Dedifferentiated amniotic fluid mesenchymal stem cell (primary cell): Measurements from ENCODE around the gene CERS5.

Experiments
- DNase-seq: peaks from one replicate; pipeline ENCODE4 v3.0.0-alpha.2; 2016; ENCODE audit errors: extremely low spot score

The CERS5 gene, protein sequence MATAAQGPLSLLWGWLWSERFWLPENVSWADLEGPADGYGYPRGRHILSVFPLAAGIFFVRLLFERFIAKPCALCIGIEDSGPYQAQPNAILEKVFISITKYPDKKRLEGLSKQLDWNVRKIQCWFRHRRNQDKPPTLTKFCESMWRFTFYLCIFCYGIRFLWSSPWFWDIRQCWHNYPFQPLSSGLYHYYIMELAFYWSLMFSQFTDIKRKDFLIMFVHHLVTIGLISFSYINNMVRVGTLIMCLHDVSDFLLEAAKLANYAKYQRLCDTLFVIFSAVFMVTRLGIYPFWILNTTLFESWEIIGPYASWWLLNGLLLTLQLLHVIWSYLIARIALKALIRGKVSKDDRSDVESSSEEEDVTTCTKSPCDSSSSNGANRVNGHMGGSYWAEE

DNA sequence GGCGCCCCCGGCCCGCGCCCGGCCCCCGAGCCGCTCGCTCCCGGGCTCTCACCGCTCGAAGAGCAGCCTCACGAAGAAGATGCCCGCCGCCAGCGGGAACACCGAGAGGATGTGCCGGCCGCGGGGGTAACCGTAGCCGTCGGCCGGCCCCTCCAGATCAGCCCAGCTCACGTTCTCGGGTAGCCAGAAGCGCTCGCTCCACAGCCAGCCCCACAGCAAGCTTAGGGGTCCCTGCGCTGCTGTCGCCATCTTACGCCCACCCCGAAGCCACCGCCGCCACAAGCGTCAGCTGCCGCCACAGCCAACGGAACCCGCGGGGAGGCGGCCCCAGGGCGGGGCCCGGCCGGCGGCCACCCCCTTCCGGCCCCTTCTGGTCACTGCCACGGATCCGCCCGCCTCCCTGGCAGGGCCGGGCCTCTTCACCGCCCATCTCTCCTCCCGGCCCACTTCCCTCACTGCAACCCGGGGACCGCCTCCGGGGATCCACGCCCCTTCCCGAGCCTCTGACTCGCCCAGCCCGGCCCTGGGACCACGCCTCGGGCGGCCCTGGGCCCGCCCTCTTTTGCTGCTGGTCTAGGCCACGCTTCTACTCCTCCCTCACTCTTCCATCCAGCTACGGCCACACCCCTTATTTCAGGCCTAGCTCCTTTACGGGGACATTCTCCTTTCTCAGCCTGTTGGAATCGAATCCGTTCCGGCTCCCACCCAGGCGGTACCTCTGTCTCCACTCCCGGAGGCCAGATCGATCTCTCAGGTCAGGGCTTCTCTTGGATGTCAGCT, at the start of gene CERS5:
CERS5 (minus strand) TSS at position 321 of the 780 bp plus-strand sequence; CDS start at position 249, 72 bp downstream.
- peak; percentile 98 for DNase-seq

DNA sequence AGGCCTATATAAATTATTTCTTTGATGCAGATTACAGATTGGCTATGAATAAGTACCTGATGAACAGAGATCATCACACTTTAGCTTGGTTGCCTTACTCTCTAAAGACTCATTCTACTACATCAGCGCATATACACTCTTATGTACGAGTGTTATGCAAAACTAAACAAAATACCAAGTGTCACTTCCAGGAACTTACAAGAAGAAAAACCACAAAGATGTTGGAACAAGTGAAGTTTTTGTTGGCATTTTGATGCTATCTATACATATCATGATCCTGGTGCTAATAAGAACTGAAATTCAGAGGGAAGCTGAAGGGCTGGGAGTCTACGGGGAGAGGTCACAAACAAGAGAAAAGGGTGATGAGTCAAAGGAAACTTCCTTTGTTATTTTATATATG, 47.9 kb upstream of the CERS5 start:
- no peak for DNase-seq

DNA sequence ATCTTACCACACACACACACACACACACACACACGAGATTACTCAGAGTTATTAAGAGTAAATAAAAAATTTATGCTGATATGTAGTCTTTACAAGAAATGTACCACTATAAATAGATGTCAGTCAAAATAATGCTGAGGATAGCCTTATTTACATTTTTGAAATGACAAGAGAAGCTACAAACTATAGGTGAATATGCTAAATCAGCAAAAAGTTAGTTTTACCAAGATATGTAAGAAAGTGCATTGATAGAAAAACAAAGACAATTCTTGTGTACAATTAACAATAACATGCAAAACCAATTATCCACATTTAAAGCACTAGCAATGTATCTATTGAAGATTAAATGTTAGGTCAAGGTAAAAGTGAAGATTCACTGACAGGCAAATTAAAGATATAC, 46.8 kb upstream of the CERS5 start:
- DNase-seq, result no peak

DNA sequence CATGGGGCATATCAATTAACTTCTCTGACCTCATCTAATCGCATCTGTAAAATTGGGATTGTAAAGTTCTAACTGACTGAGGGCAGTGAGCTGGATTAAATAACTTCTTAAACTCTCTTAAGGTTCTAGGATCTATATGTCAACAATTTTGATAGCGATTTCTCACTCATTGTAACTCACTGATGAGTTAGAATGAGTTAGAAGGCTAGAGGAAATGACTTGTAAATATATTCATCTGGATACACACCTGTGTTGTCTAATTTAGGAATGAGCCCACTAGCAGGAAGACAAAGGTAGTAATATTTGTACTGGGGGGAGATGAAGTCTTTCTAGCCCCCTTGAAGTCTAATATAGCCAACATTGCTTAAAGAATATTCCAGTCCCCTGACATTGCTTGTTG, 46.3 kb upstream of the CERS5 start:
- DNase-seq, result no peak

- DNase-seq, result no peak
Measured at GRCh38 chr12:50212071-50212467, 44.9 kb upstream of the CERS5 start.

- DNase-seq, result no peak
Measured at GRCh38 chr12:50211392-50212070, 44.4 kb upstream of the CERS5 start.

- no peak for DNase-seq
Measured at GRCh38 chr12:50207424-50207823, 40.3 kb upstream of the CERS5 start.

DNA sequence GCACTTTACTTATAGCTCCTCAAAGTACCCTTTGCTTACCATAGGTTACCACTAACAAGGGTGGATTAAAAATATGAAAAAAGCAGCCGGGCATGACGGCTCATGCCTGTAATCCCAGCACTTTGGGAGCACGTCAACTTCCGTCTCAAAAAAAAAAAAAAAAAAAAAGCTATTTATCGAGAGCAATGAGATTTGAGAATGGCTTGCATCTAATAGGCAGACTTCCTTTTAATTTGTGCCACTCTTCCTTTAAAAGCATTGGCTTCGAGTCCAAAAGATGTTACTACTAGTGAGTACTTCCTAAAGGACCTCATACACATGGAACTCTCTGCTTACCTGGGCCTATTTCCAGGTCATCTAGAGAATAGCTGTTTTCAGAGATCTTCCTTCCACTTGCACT, 38.5 kb upstream of the CERS5 start:
- DNase-seq, result no peak

DNA sequence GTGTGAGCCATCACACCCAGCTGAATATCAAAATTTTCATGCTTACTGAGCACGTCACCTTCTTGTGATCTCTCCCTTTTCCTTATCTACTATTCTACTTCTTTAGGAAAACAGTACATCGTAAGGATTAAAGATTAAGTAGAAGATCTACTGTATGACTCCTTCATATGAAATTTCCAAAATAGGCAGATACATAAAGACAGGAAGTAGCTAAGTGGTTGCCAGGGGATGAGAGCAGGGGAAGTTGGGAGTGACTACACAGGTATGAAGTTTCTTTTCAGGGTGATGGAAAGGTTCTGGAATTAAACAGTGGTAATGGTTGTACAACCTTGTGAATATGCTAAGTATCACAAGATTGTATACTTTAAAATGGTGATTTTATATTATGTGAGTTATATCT, 36.5 kb upstream of the CERS5 start:
- no peak for DNase-seq

DNA sequence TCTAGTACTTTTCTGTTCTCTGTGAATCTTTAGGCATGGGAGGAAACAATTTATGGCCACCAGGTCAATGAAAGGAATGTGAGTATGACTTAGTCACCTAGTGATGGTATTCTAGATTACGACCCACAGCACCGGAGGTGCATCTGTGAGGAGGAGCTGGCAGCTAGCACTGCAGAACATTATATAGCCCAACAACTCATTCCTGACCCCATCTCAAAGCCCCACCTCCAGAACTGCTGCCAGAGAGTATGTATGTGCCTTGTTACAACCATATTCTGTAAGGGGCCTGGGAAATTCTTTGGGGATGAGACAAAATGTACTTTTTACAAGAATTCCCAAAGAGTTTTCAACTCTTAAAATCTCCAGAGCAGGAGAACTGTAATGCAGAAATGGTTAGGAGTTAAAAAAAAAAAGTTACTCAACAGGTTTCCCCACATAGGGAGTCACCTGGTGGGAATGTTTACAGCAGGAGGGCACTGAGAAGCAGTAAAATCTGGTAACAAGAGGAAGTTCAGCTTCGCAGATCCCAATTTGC, 34.9 kb upstream of the CERS5 start:
- DNase-seq, result no peak

DNA sequence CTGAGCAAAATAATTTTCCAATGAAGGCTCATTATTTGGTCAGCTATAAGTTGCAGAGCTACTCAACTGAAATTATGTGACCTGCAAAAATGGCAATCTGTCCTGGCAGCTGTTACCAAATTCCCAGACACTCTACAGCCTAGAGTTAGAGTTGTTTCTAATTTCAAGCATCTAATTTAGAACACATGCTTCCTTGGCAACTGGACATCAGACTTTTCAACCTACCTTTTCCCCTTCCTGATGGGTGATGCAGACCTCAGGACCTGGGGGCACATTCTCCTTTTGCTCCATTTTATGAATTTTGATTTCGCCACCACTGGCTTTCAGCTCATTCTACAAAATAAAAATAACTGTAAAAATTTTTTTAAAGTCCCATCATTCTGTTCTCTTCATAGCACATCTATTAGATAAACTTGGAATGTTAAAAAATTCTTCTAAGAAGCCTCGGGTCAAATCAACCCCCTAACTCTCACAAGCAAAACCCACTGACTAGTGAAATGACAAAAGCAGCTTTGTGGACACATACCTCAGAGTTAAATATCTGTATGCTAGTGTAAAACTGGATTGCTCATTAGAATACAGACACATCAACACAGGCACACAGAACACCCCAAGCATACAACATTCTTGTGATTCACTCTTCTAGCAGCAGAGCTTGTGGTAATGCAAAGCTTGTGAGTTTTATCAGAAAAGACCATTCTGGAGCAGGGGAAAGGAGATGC, 33.5 kb upstream of the CERS5 start:
- DNase-seq, result no peak

DNA sequence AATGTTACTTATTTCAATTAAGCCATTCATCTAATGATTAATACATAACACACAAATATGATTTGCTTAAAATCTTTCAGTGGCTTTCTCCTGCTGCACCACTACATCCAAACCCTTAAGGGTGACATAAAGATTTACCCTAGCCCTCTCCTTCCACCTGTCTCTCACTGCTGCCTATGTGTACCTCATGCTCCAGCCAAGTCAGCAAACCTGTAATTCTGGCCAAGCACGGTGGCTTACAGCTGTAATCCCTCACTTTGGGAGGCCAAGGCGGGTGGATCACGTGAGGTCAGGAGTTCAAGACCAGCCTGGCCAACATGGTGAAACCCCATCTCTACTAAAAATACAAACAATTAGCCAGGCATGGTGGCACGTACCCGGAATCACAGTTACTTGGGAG, 31.7 kb upstream of the CERS5 start:
- DNase-seq, result no peak

GRCh38 chr12:50197297-50197727, 30.1 kb upstream of the CERS5 start:
- no peak for DNase-seq

DNA sequence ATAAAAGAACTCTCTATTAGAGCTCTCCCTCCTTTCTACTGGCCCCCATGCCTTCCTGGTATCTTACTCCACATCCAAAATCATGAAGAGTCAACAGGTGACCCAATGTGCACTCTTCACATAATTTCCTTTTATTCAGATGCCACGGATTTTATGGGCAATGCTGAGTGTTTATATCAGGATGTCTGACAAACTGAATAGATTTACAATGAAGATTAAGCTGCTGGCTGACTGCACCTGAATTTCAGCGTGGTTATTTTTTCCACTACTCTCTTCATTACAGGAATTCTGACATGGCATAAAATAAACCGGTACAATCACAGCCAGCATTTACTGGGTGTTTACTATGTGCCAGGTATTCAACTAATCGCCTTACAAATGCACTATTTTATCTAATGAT, 29.4 kb upstream of the CERS5 start:
- DNase-seq, result no peak

DNA sequence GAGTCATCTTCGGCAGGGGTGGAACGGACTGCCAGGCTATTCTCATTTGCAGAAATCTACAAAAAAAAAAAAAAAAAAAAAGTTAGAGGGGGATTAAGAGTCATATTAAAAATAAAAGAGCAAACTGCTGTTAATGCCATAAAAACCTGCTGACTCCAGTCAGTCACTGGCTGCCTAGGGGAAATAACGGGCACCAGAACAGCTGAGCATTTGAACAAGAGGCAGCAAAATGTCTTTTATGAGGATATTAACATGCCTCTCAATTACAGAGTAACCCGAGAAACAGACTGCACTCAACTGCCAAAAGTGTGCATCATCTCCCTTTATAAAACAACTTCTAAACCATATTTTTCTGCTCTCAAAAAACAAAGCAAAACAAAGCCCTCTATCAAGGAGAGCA, 28.7 kb upstream of the CERS5 start:
- DNase-seq, result no peak

GRCh38 chr12:50192908-50193307, 25.7 kb upstream of the CERS5 start:
- DNase-seq, result peak; percentile 65

DNA sequence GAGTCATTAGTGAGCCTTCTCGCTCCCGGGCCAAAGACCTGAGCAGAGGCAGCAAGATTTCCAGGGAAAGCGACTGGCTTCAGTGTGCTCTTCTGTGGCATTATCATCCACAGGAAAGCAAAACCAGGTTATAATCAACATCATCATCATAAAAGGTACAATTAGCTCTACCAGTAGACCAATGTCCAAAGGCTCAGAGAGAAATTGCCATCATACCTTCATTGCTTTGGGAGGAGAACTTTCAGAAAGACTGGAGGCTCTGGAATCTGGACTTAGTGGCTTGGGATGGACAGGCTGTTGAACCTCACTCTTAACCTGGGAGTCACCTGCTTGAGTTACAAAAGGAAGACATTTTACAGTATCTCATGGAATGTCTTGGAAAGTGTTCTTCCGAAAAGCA, 25.1 kb upstream of the CERS5 start:
- no peak for DNase-seq

DNA sequence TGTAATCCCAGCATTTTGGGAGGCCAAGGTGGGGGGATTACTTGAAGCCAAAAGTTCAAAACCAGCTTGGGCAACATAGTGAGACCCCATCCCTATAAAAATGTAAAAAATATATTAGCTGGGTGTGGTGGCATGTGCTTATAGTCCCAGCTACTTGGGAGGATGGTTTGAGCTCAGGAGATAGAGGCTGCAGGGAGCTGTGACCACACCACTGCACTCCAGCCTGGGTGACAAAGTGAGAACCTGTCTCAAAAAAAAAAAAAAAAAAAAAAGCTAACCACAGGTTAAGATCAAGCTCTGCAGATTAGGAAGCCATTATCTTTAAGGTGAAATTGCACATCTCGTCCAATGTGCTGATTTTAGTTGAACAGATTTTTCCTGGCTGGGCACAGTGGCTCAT, 23.7 kb upstream of the CERS5 start:
- DNase-seq, result no peak

DNA sequence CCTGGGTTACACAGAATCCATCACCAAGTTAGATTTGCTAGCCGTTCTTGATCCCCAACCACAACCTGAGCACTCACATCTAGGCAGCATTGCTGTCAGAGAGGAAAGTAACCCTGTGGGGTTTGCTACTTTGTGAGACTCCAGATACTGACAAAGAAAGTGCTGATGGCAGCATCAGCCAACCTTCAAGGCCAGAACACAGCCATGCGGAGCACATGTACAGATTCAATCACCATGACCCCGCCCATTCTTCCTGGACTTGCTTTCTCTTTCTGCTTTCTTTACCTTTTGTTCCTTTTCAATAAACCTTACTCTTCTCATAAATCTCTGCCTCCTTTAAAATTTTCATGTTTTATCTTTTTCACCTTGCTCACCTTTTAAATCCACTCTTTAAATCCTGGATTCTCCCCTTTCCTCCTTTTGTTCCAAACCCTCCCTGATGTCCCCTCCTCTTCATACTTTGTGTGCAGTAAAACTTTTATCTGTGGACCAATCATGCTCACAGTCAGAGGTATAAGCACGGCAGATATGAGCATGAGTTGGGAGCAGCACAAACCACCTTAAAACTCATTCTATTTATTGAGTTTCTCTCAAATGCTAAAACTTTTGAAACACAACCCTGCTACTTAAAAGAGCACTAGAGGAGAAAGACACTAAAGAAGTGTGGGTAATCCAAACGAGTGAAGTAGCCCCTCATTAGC, 21.9 kb upstream of the CERS5 start:
- DNase-seq, result no peak

DNA sequence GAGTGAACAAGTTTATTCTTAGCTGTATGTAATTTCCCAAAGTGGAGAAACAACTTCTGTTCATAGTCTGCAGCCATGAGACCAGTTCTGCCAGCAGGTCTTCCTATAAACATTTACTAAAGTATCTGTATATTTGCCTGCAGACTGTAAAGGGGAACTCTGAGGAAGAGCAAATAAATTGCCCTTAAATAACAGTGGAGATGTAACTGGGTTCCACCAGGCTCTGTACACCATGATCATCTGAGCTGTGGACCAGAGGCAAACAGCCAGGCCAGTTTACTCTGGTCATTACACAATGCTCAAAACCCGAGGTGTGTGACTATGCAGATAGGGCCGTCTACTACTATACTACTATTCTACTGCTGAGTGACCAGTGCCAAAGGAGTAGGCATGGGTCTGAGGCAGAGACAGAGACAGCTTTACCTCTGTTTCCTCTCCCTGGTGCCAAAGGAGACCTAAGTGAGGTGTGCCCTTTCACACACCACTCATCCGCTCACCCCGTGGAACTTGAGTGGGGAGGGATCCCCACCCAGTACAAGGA, 21.1 kb upstream of the CERS5 start:
- DNase-seq, result no peak
